AG04449 (cell line): ENCODE data around the gene SLC4A1AP.

Experiments used
- CTCF ChIA-PET: fragments of 350-600 bp; formaldehyde crosslinking; extraction: SDS; loops from one replicate; lab custom pipeline; 2021; ENCODE audit warnings: antibody characterized with exemption; lab: Yijun Ruan, JAX
- POLR2A ChIA-PET: fragments of 400-600, 350-600 bp; formaldehyde crosslinking; extraction: SDS; loops from one replicate; lab custom pipeline; 2020; ENCODE audit warnings: antibody characterized with exemption, inconsistent platforms; lab: Yijun Ruan, JAX
- DNase-seq: peaks from one replicate; pipeline ENCODE4 v3.0.0-alpha.2; 2010; ENCODE audit warnings: low read depth, low spot score
- H3K4me3 ChIP-seq: 2 replicates; pipeline ENCODE4 v1.5.1; 2011; ENCODE audit warnings: low read depth, mild to moderate bottlenecking, control low read depth, low read length
- TF ChIP-seq, protein P1 (sequence below): IDR thresholded peaks from one replicate; pipeline ENCODE4 v1.5.1; 2011; ENCODE audit warnings: mild to moderate bottlenecking, moderate library complexity, low read length, control low read depth, inconsistent platforms; ENCODE audit not compliant: insufficient read depth; ENCODE audit errors: missing control alignments

Gene SLC4A1AP

DNA sequence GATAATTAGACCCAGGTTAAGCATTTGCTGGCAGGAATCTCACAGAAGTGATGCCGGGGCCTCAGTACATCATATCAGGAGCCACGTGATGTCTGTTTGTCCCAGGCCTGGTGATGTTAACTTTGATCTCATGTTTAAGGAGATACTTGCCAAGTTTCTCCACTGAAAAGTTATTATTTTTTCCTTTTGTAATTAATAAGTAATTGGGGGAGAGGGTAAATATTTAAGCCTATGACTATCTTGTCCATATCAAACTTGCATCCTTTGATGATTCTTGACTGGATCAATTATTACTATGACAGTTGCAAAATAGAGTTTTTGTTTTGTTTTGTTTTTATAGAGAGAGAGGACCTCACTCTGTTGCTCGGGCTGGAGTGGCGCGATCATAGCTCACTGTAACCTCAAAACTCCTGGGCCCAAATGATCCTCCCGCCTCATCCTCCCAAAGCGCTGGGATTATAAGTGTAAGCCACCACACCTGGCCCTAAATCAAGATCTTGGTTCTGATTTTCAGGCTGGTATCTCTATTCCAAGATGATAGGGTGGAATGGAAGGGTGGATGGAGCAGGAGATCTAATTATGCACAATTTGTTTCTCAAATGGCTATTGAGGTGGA lies 46.4 kb downstream of the SLC4A1AP start:
- ChIA-PET CTCF (interaction anchor here (5.2 kb wide), 1 partner anchor 13 kb away, joined by 39 read pairs; no protein-coding TSS in a partner anchor), POLR2A (no interaction called here)
- TF ChIP-seq, protein P1, sequence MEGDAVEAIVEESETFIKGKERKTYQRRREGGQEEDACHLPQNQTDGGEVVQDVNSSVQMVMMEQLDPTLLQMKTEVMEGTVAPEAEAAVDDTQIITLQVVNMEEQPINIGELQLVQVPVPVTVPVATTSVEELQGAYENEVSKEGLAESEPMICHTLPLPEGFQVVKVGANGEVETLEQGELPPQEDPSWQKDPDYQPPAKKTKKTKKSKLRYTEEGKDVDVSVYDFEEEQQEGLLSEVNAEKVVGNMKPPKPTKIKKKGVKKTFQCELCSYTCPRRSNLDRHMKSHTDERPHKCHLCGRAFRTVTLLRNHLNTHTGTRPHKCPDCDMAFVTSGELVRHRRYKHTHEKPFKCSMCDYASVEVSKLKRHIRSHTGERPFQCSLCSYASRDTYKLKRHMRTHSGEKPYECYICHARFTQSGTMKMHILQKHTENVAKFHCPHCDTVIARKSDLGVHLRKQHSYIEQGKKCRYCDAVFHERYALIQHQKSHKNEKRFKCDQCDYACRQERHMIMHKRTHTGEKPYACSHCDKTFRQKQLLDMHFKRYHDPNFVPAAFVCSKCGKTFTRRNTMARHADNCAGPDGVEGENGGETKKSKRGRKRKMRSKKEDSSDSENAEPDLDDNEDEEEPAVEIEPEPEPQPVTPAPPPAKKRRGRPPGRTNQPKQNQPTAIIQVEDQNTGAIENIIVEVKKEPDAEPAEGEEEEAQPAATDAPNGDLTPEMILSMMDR, result no peak
- no peak overlapping the region for H3K4me3 ChIP-seq
- DNase-seq, result no peak

DNA sequence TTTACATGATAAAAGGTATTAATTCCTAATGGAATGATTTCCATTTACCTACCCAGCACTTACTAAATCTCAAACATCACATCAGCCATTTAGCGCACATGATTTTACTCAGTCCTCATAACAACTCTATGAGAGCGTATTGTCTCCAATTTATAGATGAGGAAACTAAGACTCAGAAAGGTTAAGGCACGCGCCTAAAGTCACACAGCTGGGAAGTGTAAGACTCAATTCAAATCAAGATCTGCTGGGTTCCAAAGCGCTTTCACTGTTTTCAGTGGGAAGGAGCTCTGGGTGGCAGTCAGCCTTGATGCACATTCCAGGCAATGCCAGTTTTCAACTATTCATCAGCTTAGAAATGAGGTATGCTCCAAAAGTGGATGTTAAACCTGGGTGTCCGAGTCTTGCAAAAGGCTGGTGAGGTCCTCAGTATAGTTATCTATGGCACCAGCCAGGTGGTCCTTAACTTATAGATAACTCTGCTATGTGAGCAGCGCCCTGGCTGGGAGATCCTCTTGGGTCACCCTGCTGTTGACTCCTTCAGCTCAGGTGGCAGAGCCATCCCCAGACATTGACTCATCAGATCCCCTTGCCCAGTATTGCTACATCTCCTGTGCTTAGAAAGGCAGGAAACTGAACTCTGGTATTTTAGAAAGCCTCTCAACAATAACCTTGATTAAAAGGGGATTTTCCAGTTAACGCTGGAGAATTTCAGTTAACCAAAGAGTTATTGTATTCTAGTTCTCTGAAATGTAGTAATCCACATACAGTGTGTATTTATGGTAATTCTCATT lies 47.1 kb downstream of the SLC4A1AP start:
- POLR2A ChIA-PET, result no interaction called here
- CTCF ChIA-PET, result interaction anchor here (1.7 to 5.2 kb wide), 3 partner anchors 13 to 742 kb away, joined by 5 to 39 read pairs (median 5); no protein-coding TSS in a partner anchor

DNA sequence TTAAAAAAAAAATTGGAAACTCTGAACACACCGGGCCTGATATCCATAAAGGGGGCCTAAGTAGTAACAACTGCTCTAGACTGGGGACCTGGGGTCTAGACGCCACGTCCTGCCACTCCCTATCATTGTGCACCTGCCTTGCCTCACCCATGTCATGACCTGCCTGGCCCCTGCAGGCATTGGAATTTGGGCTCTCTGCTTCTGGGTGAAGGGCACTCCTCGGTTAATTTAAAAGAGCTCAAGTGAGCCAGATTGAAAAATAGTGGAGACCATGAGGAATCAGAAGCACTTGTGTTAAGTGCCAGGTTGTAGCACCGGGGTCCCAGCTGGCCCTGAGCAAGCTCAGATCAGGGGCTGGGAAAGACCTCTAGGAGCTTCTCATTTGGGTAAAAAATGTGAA lies 48.1 kb downstream of the SLC4A1AP start:
- ChIA-PET POLR2A (no interaction called here), CTCF (interaction anchor here (1.7 to 5.2 kb wide), 4 partner anchors 8 to 741 kb away, joined by 5 to 39 read pairs (median 11); no protein-coding TSS in a partner anchor)
- TF ChIP-seq, protein P1, result no peak

More for the DNA sequence above, 47.1 kb downstream of the SLC4A1AP start:
- TF ChIP-seq, protein P1, result no peak
- H3K4me3 ChIP-seq, result no peak overlapping the region
- no peak for DNase-seq

DNA sequence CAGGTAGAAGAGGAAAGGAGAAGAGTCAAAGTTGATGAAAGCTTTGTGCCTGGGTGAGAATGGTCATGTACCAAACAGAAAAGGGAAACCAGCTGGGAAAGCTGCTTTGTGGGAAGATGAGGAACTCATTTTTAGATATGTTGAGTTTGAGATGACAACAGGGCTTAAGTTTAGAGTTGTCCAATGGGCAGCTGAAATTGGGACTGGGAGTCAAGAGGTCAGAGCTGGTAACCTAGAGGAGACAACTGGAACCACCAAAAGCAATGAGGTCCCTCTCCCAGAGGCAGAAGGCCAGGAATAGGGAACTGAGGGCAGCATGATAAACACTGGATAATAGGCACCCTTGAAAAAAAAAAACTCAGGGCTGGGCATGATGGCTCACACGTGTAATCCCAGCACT lies 48.8 kb downstream of the SLC4A1AP start:
- no peak for DNase-seq
- TF ChIP-seq, protein P1, result no peak
- ChIA-PET POLR2A (no interaction called here), CTCF (interaction anchor here (1.6 to 5.2 kb wide), 5 partner anchors 9 to 741 kb away, joined by 5 to 39 read pairs (median 5); no protein-coding TSS in a partner anchor)
- no peak overlapping the region for H3K4me3 ChIP-seq

More for the DNA sequence above, 48.1 kb downstream of the SLC4A1AP start:
- no peak overlapping the region for H3K4me3 ChIP-seq
- DNase-seq, result no peak

DNA sequence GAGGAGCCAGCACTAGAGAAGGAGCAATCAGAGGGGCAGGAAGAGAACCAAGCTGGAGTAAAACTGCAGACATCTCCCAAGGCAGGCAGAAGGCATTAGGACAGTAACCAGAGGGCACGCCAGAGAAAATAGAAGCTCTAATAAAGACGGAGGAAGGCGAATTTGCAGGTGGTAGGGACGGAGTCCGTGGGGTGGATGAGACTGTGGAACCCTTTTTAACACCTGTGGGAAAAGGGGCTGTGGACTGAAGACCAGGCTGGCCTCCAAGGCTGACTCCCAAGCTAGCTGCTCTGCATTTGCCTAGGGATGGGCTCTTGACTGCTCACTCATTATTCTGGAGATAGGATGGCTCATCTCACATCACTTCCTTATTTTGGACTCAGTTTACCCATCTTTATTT lies 49.5 kb downstream of the SLC4A1AP start:
- H3K4me3 ChIP-seq, result no peak overlapping the region
- CTCF ChIA-PET, result interaction anchor here (1.6 to 5.2 kb wide), 3 partner anchors 9 to 29 kb away, joined by 5 to 39 read pairs (median 17); no protein-coding TSS in a partner anchor
- POLR2A ChIA-PET, result no interaction called here
- DNase-seq, result no peak
- TF ChIP-seq, protein P1, result no peak

DNA sequence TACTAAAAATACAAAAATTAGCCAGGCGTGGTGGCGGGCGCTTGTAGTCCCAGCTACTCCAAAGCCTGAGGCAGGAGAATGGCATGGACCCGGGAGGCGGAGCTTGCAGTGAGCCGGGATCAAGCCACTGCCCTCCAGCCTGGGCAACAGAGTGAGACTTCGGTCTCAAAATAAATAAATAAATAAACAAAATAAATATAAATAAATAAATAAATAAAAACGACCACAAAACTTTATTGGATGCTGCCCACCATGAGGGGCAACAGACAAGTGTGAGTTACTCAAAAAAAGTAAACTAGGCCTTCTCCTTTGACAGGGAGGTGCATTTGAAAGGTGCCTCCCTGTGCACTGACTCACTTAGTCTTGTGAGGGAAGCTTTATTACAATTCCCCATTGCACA lies 50.4 kb downstream of the SLC4A1AP start:
- ChIA-PET POLR2A (no interaction called here), CTCF (interaction anchor here (1.6 to 5.2 kb wide), 4 partner anchors 9 to 31 kb away, joined by 5 to 39 read pairs (median 11); no protein-coding TSS in a partner anchor)
- H3K4me3 ChIP-seq, result no peak overlapping the region
- TF ChIP-seq, protein P1, result no peak
- DNase-seq, result no peak
